H9 (cell line): Measurements from ENCODE around the gene KAZALD1. TPM values are rescaled to one million over a fixed set of nuclear protein-coding genes. Genes with fewer than 3 reads are reported as not detected.

Experiments
- DNase-seq: peaks from one replicate; pipeline ENCODE4 v3.0.0-alpha.2; 2017
- H2AFZ ChIP-seq: one replicate; pipeline ENCODE4 v1.6.1; 2013; ENCODE audit warnings: mild to moderate bottlenecking, low read length, control low read depth, moderate library complexity
- H2AK5ac ChIP-seq: 2 replicates; pipeline ENCODE4 v1.6.1; 2013; ENCODE audit warnings: low read length, control low read depth, mixed read lengths; ENCODE audit not compliant: insufficient read length
- H2BK120ac ChIP-seq: one replicate; pipeline ENCODE4 v1.6.1; 2013; ENCODE audit warnings: low read depth, mild to moderate bottlenecking, low read length, control low read depth, inconsistent platforms; ENCODE audit not compliant: poor library complexity, severe bottlenecking
- H2BK12ac ChIP-seq: 2 replicates; pipeline ENCODE4 v1.6.1; 2013; ENCODE audit warnings: low read length, control low read depth, mixed read lengths, low read depth; ENCODE audit not compliant: insufficient read length
- H2BK15ac ChIP-seq: 2 replicates; pipeline ENCODE4 v1.6.1; 2013; ENCODE audit warnings: low read depth, low read length, control low read depth
- H2BK20ac ChIP-seq: one replicate; pipeline ENCODE4 v1.6.1; 2013; ENCODE audit warnings: low read depth, mild to moderate bottlenecking, low read length, control low read depth, inconsistent platforms; ENCODE audit not compliant: poor library complexity, severe bottlenecking
- H2BK5ac ChIP-seq: 2 replicates; pipeline ENCODE4 v1.6.1; 2013; ENCODE audit warnings: low read length, control low read depth, mixed read lengths; ENCODE audit not compliant: insufficient read length
- H3K14ac ChIP-seq: 2 replicates; pipeline ENCODE4 v1.6.1; 2013; ENCODE audit warnings: low read length, control low read depth; ENCODE audit not compliant: insufficient read depth
- H3K18ac ChIP-seq: 2 replicates; pipeline ENCODE4 v1.6.1; 2013; ENCODE audit warnings: low read depth, mild to moderate bottlenecking, mixed read lengths, low read length, control low read depth; ENCODE audit not compliant: insufficient read length
- H3K23ac ChIP-seq: 2 replicates; pipeline ENCODE4 v1.6.1; 2013; ENCODE audit warnings: low read length, control low read depth, mixed read lengths, low read depth; ENCODE audit not compliant: insufficient read length
- H3K23me2 ChIP-seq: 2 replicates; pipeline ENCODE4 v1.6.1; 2013; ENCODE audit warnings: low read depth, mild to moderate bottlenecking, mixed read lengths, low read length, control low read depth; ENCODE audit not compliant: insufficient read length, poor library complexity, severe bottlenecking
- H3K27ac ChIP-seq: 2 replicates; pipeline ENCODE4 v1.5.1; 2013; ENCODE audit warnings: low read length, control low read depth, mixed read lengths, low read depth; ENCODE audit not compliant: insufficient read length
- H3K27me3 ChIP-seq: 2 replicates; pipeline ENCODE4 v1.6.1; 2013; ENCODE audit warnings: low read length, control low read depth, inconsistent platforms; ENCODE audit not compliant: insufficient read depth
- H3K4ac ChIP-seq: 2 replicates; pipeline ENCODE4 v1.6.1; 2013; ENCODE audit warnings: low read depth, mild to moderate bottlenecking, control low read depth, inconsistent platforms, low read length, moderate library complexity
- H3K4me1 ChIP-seq: 2 replicates; pipeline ENCODE4 v1.6.1; 2013; ENCODE audit warnings: low read length, control low read depth, inconsistent platforms; ENCODE audit not compliant: insufficient read depth
- H3K4me2 ChIP-seq: 2 replicates; pipeline ENCODE4 v1.6.1; 2013; ENCODE audit warnings: low read length, control low read depth, mixed read lengths; ENCODE audit not compliant: insufficient read length, insufficient read depth
- H3K56ac ChIP-seq: 2 replicates; pipeline ENCODE4 v1.6.1; 2013; ENCODE audit warnings: low read depth, mild to moderate bottlenecking, mixed read lengths, low read length, control low read depth; ENCODE audit not compliant: insufficient read length
- H3K79me1 ChIP-seq: 2 replicates; pipeline ENCODE4 v1.6.1; 2013; ENCODE audit warnings: low read depth, mild to moderate bottlenecking, moderate library complexity, low read length, control low read depth, inconsistent platforms; ENCODE audit not compliant: insufficient read depth, poor library complexity, severe bottlenecking
- H3K79me2 ChIP-seq: 2 replicates; pipeline ENCODE4 v1.6.1; 2013; ENCODE audit warnings: low read length, control low read depth, inconsistent platforms; ENCODE audit not compliant: insufficient read depth
- H3K9ac ChIP-seq: 2 replicates; pipeline ENCODE4 v1.6.1; 2013; ENCODE audit warnings: low read length, control low read depth, mixed read lengths; ENCODE audit not compliant: insufficient read length; ENCODE audit errors: extremely low read depth
- H3K9me3 ChIP-seq: one replicate; pipeline ENCODE4 v1.6.1; 2013; ENCODE audit warnings: low read depth, low read length, inconsistent platforms; ENCODE audit not compliant: control insufficient read depth
- H3T11ph ChIP-seq: one replicate; pipeline ENCODE4 v1.6.1; 2013; ENCODE audit warnings: mild to moderate bottlenecking, low read length, control low read depth, inconsistent platforms
- H4K20me1 ChIP-seq: one replicate; pipeline ENCODE4 v1.6.1; 2013; ENCODE audit not compliant: control insufficient read depth, insufficient read length, insufficient read depth
- H4K5ac ChIP-seq: 2 replicates; pipeline ENCODE4 v1.6.1; 2013; ENCODE audit warnings: low read depth, mild to moderate bottlenecking, mixed read lengths, low read length, control low read depth; ENCODE audit not compliant: insufficient read length
- H4K8ac ChIP-seq: replicated peaks from 2 replicates; pipeline ENCODE4 v1.6.1; 2013; ENCODE audit warnings: low read length, control low read depth, mixed read lengths, low read depth; ENCODE audit not compliant: insufficient read length
- H4K91ac ChIP-seq: 2 replicates; pipeline ENCODE4 v1.6.1; 2013; ENCODE audit warnings: low read depth, mild to moderate bottlenecking, moderate library complexity, mixed read lengths, low read length, control low read depth; ENCODE audit not compliant: insufficient read length
- H3K27ac Mint-ChIP-seq, 3 experiments: 2 replicates in 2 of 3; 3 replicates in 1 of 3; pipeline ENCODE4 v1.8.0; 2020 to 2021; ENCODE audit warnings: mixed read lengths in 3 of 3, mild to moderate bottlenecking in 1 of 3, moderate library complexity in 1 of 3
- H3K27me3 Mint-ChIP-seq: 2 replicates; pipeline ENCODE4 v1.8.0; 2021; ENCODE audit warnings: low read depth, mild to moderate bottlenecking, moderate library complexity, mixed read lengths
- H3K36me3 Mint-ChIP-seq, 3 experiments: 2 replicates in 2 of 3; 3 replicates in 1 of 3; pipeline ENCODE4 v1.8.0; 2020 to 2021; ENCODE audit warnings: low read depth in 3 of 3, mixed read lengths in 3 of 3; ENCODE audit not compliant: insufficient read depth in 1 of 3
- H3K4me1 Mint-ChIP-seq, 2 experiments: 2 replicates each; pipeline ENCODE4 v1.8.0; 2020; ENCODE audit warnings: mixed read lengths in 2 of 2
- H3K4me3 Mint-ChIP-seq, 2 experiments: 2 replicates in 1 of 2; 3 replicates in 1 of 2; pipeline ENCODE4 v1.8.0; 2020 to 2021; ENCODE audit warnings: mild to moderate bottlenecking in 2 of 2, mixed read lengths in 2 of 2, moderate library complexity in 1 of 2
- H3K9me3 Mint-ChIP-seq, 2 experiments: 2 replicates in 1 of 2; 3 replicates in 1 of 2; pipeline ENCODE4 v1.8.0; 2020; ENCODE audit warnings: mild to moderate bottlenecking in 2 of 2, mixed read lengths in 2 of 2, moderate library complexity in 1 of 2
- CTCF ChIP-seq: fragments of 200-600 bp; sonication (generic); conservative IDR thresholded peaks from 3 replicates; pipeline ENCODE4 v1.8.0; 2021; ENCODE audit warnings: antibody characterized with exemption, mild to moderate bottlenecking
- WGBS: extraction: QIAGEN DNeasy Blood & Tissue Kit; methylation state at CpG from one replicate; pipeline ENCODE4 v1.1.7; 2013; ENCODE audit warnings: missing lambda C conversion rate, low lambda C conversion rate, mixed read lengths; ENCODE audit not compliant: insufficient read length; ENCODE audit errors: extremely low coverage; 5-methylcytosine and 5-hydroxymethylcytosine counted together
- total RNA-seq: library from RNA; stranded (reverse); gene quantifications from 2 replicates; pipeline ENCODE4 v1.2.1, GENCODE V29; 2021

KAZALD1 gene
- total RNA-seq, 1 experiment from 2014 or later: 2.9 TPM

- Histone ChIP-seq H3K4ac (no peak overlapping the region), H3K4me2 (peak overlapping the region; percentile 69), H2BK20ac (no peak overlapping the region), H3K4me1 (no peaks in the 10 kb centered on the region; the same call in 1 of the 2 replicates), H3K79me2 (no peaks in the 10 kb centered on the region), H3K27me3 (peaks cover 40% of the 10 kb centered on the region), H2AFZ (no peak overlapping the region), H2BK15ac (no peak overlapping the region), H3K79me1 (no peaks in the 10 kb centered on the region), H3K27ac (no peak overlapping the region), H3K14ac (no peak overlapping the region), H3K9ac (no peak overlapping the region), H4K20me1 (no peaks in the 10 kb centered on the region), H4K8ac (no peak overlapping the region), H2BK120ac (no peak overlapping the region), H3K56ac (no peak overlapping the region), H3K23ac (no peak overlapping the region), H4K5ac (no peak overlapping the region), H2AK5ac (no peak overlapping the region), H4K91ac (no peak overlapping the region), H3T11ph (no peak overlapping the region), H3K23me2 (peaks cover 19% of the 10 kb centered on the region), H2BK5ac (no peak overlapping the region), H3K18ac (no peak overlapping the region), H2BK12ac (no peak overlapping the region), H3K9me3 (no peaks in the 10 kb centered on the region)
- DNase-seq: peak; percentile 88
- H3K27me3 Mint-ChIP-seq: peaks cover 70% of the 10 kb centered on the region
- no peaks in the 10 kb centered on the region; a peak in 1 of 7 replicates for H3K36me3 Mint-ChIP-seq
- WGBS: no CpG with 5 or more reads among the region's 43 CpGs
- H3K9me3 Mint-ChIP-seq: no peaks in the 10 kb centered on the region; a peak in 1 of 5 replicates
- H3K4me3 Mint-ChIP-seq: peak overlapping the region; percentile 71 to 87
- TF ChIP-seq CTCF: peak; percentile 90
- H3K27ac Mint-ChIP-seq: no peak overlapping the region
- H3K4me1 Mint-ChIP-seq: peaks cover 16 to 31% of the 10 kb centered on the region in 2 experiments
These were observed 5.7 kb downstream of the KAZALD1 start for GRCh38 chr10:101067356-101068083.
